T-helper 2 cell treated with Interferon-gamma antibody and Interleukin-4, amounts not matched to agents 100 ng/mL and 5 ng/mL, for 36 hours (primary cell): ENCODE results near the gene PPP6R2. TPM values are rescaled to one million over a fixed set of nuclear protein-coding genes. Genes with fewer than 3 reads are reported as not detected.
"Not testable (repeated sequence)": the region's sequence is repeated elsewhere in the genome, so short reads cannot be mapped to it uniquely, and the experiment has no call there.

Source experiments
- intact Hi-C: fragments of 100-400 bp; cut with micrococcal nuclease; formaldehyde crosslinking; loops from one replicate; pipeline ENCODE4 v1.15.1; 2023
- total RNA-seq: library from RNA; stranded (reverse); gene quantifications from 2 replicates; pipeline ENCODE4 v1.2.3, GENCODE V29; 2022

Gene PPP6R2
- total RNA-seq, 1 donor from 2014 or later: 54.9 TPM

DNA sequence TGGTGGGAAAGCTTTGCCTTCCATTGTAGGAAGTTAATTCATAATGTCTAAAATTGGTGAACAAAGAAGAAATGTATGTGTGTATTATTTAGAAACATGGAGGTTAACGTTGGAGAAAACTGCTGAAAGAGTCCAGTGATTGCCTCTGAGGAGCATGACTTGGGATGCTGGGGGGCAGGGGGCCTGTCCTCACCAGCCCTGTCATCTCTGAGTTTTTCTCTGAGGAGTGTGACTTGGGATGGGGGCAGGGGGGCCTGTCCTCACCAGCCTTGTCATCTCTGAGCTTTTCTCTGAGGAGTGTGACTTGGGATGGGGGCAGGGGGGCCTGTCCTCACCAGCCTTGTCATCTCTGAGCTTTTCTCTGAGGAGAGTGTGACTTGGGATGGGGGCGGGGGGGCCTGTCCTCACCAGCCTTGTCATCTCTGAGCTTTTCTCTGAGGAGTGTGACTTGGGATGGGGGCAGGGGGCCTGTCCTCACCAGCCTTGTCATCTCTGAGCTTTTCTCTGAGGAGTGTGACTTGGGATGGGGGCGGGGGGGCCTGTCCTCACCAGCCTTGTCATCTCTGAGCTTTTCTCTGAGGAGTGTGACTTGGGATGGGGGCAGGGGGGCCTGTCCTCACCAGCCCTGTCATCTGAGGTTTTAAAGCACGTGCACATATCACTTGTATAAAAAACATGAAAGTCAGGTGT is 54.4 kb downstream of the PPP6R2 start:
- intact Hi-C loops: not testable (repeated sequence)

DNA sequence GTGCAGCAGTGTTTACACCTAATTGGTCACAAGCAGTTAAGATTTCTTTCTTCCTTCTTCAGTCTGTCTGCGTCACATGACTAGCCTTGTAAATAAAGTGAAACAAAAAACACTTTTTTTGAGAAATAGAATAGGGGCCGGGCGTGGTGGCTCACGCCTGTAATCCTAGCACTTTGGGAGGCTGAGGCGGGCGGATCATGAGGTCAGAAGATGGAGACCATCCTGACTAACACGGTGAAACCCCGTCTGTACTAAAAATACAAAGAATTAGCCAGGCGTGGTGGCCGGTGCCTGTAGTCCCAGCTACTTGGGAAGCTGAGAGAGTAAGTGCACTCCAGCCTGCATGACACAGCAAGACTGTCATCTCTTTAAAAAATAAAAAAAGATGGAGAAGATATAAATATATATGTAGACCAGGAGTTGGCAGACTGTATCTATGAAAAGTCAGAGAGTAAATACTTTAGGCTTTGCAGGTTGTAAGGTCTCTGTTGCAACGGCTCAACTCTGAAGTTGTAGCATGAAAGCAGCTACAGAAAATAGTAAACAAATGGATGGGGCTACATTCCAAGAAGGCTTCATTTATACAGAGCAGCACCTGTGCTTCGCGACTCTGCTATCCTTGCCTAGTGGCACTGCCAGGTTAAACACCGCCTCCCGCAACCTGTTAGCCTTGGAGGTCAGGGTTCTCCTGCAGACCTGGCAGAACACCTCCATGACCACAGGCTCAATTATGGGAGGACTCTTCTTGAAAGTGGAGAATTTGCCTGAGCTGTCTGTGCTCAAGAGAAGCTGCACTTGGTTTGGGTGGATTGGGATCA is 55.9 kb downstream of the PPP6R2 start:
- intact Hi-C loops: no loop called here

DNA sequence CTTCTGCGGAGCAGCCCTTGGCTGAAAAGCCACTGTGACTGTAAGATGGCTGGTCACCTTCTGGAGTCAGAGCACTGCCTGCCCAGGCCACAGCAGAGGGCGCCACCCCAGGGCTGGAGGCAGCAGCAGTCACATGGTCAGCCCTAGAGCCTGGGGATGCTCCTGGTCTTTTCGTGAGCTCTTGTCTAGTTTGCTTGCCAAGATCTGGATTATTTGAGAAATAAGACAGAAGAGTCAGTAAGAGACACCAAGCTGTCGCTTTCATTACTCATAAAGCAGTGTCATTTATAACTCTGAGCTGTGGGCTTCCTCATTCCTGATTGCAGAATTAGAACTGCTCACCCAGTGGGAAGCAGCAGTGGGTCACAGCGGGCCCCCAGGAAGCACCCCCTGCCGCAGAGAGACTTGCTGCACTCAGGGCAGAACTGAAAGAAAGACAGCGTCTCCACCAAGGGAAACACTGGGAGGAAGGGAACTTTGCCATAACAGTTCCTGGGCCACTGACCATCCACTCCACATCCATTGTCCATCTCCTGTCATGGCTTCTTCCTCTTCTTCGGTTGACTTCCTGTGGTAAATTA is 56.7 kb downstream of the PPP6R2 start:
- intact Hi-C loops: no loop called here

DNA sequence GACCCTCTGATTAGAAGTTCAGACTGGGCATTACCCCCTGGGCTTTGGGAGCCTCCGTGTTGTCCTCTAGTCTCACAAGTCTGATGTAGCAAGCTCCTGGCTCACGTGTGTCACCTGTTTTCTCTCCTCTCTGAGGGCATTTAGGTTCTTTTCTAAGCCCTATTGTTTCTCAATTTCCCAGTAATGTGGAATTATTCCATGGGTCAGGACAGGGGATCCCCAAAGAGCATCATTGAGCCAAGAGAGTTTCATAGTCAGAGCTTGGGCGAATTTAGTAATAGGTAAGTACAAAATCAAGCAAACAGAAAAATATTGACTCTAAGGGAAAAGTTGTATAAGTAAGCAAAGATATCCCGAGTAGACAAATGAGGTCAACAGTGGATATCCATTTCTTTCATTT is 57.3 kb downstream of the PPP6R2 start:
- intact Hi-C loops: no loop called here

DNA sequence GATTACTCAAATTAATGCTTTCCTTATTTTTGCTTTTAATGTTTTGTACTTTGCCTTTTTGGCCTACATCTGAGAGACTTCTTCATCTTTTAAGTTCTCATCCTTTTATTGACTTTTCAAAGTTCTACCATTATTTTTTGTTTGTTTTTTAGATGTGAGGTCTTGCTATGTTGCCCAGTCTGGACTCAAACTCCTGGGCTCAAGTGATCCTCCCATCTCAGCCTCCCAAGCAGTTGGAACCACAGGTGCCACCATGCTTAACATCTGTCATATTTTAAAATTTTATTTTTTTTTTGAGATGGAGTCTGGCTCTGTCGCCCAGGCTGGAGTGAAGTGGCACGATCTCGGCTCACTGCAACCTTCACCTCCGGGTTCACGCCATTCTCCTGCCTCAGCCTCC is 57.8 kb downstream of the PPP6R2 start:
- intact Hi-C loops: no loop called here

DNA sequence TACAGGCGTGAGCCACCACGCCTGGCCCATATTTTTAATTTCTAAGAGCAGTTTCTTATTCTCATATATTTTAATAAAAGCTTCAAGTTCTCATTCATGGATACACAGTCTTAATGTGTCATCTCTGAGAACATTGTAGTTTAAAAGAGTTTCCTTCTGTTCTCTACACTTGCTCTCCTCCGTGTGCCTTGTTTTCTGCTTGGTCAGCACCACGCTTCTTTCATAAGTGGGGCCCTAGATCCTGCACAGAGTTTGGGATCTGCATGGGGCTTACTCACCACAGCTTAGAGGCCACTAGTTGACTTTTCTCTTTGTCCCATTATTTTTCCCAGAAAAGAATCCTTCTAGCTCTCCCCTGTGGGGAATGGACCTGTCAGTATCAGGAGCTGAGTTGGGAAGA is 58.8 kb downstream of the PPP6R2 start:
- intact Hi-C loops: no loop called here

DNA sequence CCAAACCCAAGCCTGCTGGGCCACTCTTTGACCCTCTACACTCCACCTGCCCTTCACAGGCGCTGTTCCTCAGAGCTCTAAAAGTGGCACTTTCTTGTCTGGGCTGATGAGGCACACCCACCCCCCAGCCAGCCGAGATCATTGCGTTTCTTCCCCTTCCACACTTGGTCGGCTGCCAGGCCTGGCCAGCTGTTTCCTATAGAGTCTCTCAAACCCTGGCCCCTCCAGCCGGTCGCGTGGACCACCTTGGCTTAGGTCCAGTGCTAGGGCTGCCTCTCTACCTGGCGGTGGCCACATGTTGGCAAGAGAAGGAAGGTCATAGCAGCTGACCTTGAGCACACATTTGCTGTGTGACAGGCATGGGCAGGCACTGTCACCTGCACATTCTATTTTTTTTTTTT is 60.6 kb downstream of the PPP6R2 start:
- intact Hi-C loops: no loop called here

DNA sequence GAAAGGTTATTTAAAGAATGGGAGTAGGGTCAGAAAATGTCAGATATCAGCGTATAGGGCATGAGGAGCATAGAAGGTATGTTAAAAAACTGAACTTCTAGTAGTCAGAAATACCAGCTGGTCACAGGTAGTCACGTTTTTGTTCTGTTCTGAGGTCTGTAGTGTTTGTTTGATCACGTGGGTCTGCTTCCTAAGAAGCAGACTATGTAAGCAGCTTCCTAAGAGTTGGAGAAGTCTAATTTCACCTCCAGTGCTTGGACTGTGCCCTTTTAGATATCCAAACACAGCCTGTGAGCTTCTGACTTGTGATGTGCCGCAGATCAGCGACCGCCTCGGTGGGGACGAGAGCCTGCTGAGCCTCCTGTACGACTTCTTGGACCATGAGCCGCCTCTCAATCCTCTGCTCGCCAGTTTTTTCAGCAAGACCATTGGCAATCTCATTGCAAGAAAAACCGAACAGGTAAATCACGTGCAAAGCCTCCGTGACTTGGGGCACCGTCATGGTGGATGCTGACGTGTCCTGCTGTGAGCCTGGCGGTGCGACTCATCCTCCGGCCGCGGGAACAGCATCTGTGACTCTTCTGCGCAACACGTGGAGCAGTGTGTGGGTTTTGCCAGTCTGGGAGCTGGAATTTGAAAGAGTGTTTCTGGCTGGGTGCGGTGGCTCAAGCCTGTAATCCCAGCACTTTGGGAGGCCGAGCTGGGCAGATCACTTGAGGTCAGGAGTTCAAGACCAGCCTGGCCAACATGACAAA is 63.5 kb downstream of the PPP6R2 start:
- intact Hi-C loops: no loop called here

DNA sequence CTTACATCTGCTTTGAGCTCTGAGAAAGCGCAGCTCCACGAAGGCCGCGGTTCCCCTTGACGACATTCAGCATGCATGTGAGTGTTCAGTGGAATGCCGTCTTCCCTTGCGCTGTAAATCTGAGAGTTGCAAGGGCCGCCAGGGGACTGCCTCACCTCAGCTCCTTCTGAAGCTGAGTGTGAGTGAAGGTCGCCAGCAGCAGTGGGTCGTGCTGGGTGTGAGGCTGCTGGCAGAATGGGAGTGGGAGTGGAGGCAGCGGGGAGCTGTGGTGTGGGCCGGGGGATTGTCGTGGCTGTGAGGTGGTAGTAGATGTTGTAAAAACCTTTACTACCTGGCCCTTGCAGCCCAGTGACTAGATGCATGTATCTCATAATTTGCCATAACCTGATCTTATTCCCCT is 65.2 kb downstream of the PPP6R2 start:
- intact Hi-C loops: no loop called here

DNA sequence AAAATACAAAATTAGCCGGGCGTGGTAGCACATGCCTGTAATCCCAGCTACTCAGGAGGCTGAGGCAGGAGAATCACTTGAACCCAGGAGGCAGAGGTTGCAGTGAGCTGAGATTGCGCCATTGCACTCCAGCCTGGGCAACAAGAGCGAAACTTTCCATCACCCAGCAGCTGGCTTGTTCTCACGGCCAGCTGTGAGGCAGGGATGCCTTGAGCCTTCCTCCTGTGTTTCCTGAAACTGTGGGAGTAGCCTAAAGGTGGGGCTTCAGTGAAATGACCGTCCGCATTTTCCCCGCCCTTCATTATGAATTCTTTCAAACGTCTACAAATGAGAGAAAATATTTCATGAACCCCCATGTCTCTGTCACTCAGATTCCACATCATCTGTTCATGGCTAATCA is 65.8 kb downstream of the PPP6R2 start:
- intact Hi-C loops: not testable (repeated sequence)

DNA sequence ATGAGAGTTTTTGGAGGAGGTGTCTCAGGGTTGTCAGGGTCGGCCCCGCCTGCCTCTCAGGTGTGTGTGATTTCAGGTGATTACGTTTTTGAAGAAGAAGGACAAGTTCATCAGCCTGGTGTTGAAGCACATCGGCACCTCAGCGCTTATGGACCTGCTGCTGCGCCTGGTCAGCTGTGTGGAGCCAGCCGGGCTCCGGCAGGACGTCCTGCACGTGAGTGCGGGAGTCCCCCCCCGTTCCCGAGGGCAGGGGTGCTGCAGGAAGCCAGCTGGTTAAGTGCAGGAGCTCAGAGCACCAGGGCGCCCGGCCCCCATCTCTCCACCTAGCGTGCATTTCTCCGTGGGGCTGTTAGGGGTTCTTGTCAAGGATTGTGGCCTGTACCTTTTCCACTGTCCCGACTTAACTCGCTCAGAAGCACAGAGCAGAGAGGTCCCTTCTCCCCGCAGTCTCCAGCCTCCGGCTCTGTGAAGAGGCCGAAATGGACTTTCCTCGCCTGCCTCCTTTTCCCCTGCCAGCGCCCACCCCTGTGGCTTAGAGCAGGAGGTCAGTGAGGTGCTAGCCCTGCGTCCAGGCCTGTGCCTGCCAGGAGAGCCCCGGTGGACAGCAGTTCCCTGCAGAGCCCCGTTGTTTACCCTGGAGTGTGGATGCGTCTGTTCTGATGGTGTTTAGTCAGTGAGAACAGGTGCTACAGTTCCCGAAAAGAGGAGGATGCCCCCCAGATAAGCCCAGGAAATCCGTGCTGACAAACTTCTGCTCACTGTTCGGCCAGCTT is 71.5 kb downstream of the PPP6R2 start:
- intact Hi-C loops: no loop called here

DNA sequence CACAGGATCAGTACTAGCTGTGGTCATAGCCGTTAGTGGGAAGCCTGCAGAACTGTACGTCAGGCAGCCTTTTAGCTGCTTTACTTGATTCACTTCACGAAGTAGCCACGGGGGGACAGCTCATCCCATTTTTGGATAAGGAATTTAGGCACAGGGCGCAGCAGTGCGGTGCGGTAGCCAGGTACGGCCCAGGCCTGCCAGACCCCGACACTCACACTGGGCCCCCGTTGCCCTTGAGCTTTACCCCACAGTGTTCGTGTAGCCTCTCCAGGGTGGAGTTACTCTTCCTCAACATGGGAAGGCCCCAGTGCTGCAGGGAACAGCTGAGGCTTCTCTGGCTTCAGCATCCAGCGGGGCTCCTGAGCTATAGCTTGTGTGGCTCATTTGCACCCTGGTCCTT is 72.3 kb downstream of the PPP6R2 start:
- intact Hi-C loops: no loop called here

DNA sequence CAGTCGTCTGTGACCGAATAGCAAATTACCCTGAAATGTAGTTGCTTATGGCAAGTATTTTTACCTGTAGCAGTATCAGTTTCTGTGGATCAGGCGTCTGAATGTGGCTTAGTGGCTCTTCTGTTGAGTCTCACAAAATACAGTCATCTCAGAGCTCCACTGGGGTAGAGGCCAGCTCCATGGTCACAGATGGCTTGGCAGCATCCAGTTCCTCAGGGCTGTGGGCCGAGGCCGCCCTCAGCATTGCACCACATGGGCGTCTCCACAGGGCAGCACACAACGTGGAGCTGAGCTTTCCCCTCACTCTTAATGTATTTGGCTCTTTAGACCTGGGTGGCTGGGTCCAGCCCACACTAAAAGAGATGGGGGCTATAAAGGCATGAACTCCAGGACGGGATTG is 73.9 kb downstream of the PPP6R2 start:
- intact Hi-C loops: no loop called here

DNA sequence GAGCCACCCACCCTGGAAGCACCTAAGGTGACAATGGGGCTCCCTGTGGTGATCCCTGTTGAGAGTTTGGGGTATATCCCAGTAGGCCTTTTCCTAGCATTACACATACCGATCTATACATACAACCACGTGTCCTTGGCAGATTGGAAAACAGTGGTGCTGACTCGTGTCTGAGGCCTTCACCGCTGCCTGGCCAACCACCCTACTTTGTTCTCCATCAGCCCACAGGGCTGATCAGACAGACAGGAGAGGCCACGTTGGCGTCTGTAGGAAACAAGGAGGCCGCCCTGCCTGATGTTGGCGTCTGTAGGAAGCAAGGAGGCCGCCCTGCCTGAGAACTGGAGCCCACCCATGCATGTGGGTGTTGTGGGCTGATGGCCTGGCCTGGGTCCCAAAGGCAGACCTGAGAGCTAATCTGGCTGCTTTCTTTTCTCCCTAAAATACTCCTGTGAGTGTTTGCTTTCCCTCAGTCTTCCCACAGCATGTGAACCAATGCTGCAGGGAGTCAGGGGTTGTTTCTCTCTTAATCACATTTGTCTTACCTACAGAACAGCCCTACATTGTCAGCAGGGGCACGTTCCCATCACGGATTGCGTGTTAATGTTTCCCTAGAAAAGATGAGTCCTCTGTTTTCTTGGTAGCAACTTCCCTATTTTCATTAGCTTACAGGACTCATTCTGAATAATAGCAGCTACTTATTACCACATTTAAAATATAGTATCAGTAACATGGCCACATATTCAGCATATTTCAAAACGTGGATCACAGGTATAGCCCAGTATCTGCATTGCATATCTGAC is 74.5 kb downstream of the PPP6R2 start:
- intact Hi-C loops: no loop called here

DNA sequence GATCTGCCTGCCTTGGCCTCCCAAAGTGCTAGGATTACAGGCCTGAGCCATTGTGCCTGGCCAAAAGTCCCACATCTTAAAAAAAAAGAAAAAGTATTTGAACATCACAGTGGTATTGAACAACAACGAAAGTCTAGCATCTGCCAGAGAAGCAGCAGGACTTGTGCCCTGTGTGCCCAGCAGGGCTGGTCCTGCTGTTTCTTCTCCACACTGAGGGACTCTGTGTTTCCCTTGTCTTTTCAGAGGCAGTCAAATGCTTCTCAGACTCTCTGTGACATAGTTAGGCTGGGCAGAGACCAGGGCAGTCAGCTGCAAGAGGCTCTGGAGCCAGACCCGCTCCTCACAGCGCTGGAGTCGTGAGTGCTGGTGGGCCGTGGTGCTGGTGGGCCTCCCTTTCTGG is 75.5 kb downstream of the PPP6R2 start:
- intact Hi-C loops: no loop called here

DNA sequence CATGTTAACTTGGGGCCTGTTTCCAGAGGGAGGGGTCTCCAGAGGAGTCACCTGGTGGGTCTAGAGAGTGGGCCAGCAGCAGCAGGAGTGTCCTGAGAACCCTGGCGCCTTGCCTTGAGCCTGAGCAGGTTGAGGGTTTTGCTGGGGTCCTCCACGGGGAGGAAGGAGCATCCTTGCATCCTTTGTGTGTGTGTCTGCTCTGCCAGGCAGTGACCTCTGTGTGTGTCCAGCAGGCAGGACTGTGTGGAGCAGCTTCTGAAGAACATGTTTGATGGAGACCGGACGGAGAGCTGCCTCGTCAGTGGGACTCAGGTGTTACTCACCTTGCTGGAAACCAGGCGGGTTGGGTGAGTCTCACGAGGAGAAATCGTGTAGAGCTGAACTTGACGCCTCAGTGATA is 76.0 kb downstream of the PPP6R2 start:
- intact Hi-C loops: no loop called here

DNA sequence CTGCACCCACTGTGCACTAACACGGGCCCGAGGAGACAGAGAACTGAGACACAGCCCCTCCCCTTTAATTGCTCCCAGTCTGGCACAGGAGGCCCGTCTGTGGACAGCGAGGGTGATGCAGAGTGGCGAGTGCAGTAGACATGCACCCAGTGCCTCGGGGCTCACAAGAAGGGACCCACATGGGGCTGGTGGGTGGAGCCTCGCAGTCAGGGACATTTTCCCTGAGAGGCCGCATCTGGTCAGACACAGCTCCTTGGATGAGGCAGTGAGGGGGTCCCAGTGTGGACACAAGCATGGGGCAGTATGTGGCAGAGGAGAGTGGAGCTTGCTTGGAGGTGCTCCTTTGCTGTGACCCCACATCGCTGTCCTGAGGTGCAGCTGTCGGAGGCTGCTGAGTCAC is 76.9 kb downstream of the PPP6R2 start:
- intact Hi-C loops: no loop called here

DNA sequence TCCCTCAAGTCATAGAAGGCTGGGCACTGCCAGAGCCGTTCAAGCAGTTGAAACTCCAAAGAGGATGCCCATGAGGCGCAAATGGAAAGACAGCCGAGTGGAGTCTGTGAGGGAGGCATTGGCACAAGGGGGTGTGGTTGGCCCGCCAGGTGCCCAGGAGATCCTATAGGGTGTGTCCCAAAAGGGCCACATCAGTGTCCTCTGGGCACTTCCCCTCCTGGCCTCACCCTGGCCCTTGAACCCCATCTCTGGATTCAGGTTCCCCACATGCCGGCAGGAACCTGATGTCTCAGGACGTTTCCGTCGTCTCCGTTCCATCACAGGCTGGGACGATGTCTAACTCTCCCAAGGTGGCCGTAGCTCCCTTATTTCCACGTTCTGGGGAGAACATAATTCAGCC is 77.5 kb downstream of the PPP6R2 start:
- intact Hi-C loops: no loop called here

DNA sequence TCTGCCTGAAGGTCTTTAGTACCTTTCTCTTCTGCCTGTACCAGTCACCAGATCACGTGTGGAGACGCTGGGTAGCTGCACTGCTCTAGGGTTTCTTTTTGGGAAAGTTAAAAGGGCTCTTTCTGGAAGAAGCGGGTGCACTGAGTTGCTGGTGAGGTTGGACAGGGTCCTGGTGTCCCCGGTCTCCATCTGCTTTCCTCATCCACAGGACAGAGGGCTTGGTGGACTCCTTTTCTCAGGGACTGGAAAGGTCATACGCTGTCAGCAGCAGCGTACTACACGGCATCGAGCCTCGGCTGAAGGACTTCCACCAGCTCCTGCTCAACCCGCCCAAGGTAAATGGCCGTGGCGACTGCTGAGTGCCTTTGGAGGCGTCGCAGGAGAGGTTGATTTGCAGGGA is 78.9 kb downstream of the PPP6R2 start:
- intact Hi-C loops: no loop called here
